PC-3 (cell line): ENCODE measurements around the gene CCDC59. TPM values are rescaled to one million over a fixed set of nuclear protein-coding genes. Genes with fewer than 3 reads are reported as not detected.
"Not testable (repeated sequence)": the region's sequence is repeated elsewhere in the genome, so short reads cannot be mapped to it uniquely, and the experiment has no call there.

ENCODE experiments used
- ATAC-seq: fragments of 200-7000 bp; cut with Tn5 transposase; 2 replicates; pipeline ENCODE4 v1.9.1; 2020; ENCODE audit warnings: mild to moderate bottlenecking, moderate library complexity
- BruUV-seq: library from RNA; stranded (reverse); fragments of 400-500 nt; replicated peaks from 2 replicates; lab custom pipeline; 2021; lab: Mats Ljungman, UMichigan
- CTCF ChIA-PET: fragments of 300-600 bp; sonication (Branson Sonifier 250); formaldehyde crosslinking; loops from one replicate; lab custom pipeline; 2022; ENCODE audit warnings: antibody characterized with exemption; lab: Charles Lee
- POLR2A ChIA-PET: fragments of 300-600 bp; sonication (Branson Sonifier 250); formaldehyde crosslinking; loops from one replicate; lab custom pipeline; 2022; ENCODE audit warnings: antibody characterized with exemption; ENCODE audit not compliant: unreplicated experiment; lab: Charles Lee
- DNase-seq: peaks from one replicate; pipeline ENCODE4 v3.0.0-alpha.2; 2015
- H2AFZ ChIP-seq: fragments of 300-600 bp; sonication (generic); 2 replicates; pipeline ENCODE4 v1.6.0; 2016; ENCODE audit warnings: antibody characterized with exemption, low read length
- H3F3A ChIP-seq: fragments of 300-600 bp; sonication (generic); one replicate; pipeline ENCODE4 v1.6.0; 2017; ENCODE audit warnings: antibody characterized with exemption, low read length, control low read depth, mild to moderate bottlenecking; ENCODE audit not compliant: unreplicated experiment
- H3K27ac ChIP-seq: fragments of 300-600 bp; sonication (generic); 2 replicates; pipeline ENCODE4 v1.5.1; 2016; ENCODE audit warnings: mild to moderate bottlenecking, low read length
- H3K27me3 ChIP-seq: fragments of 300-600 bp; sonication (generic); 2 replicates; pipeline ENCODE4 v1.6.1; 2016; ENCODE audit warnings: low read length, mixed read lengths
- H3K36me3 ChIP-seq: fragments of 300-600 bp; sonication (generic); 2 replicates; pipeline ENCODE4 v1.6.1; 2016; ENCODE audit warnings: low read depth, mixed run types, low read length, mixed read lengths
- H3K4me1 ChIP-seq: fragments of 300-600 bp; sonication (generic); 2 replicates; pipeline ENCODE4 v1.5.1; 2016; ENCODE audit warnings: low read length; ENCODE audit not compliant: insufficient read depth
- H3K4me2 ChIP-seq: fragments of 300-600 bp; sonication (generic); 2 replicates; pipeline ENCODE4 v1.6.0; 2016; ENCODE audit warnings: low read length
- H3K4me3 ChIP-seq: fragments of 300-600 bp; sonication (generic); 2 replicates; pipeline ENCODE4 v1.5.1; 2016; ENCODE audit warnings: mild to moderate bottlenecking, low read length, mixed read lengths
- H3K79me2 ChIP-seq: fragments of 300-600 bp; sonication (generic); 2 replicates; pipeline ENCODE4 v1.6.1; 2017; ENCODE audit warnings: low read length, mixed read lengths
- H3K9ac ChIP-seq: fragments of 300-600 bp; sonication (generic); 2 replicates; pipeline ENCODE4 v1.6.0; 2016; ENCODE audit warnings: mild to moderate bottlenecking, low read length
- H3K9me2 ChIP-seq: fragments of 300-600 bp; sonication (generic); replicated peaks from 2 replicates; pipeline ENCODE4 v1.6.1; 2016; ENCODE audit warnings: mixed run types, low read length, mixed read lengths
- H3K9me3 ChIP-seq: fragments of 300-600 bp; sonication (generic); 2 replicates; pipeline ENCODE4 v1.6.1; 2016; ENCODE audit warnings: low read length, mixed read lengths
- H4K20me1 ChIP-seq: fragments of 300-600 bp; sonication (generic); 2 replicates; pipeline ENCODE4 v1.6.1; 2016; ENCODE audit warnings: low read length, mixed read lengths
- CTCF ChIP-seq: fragments of 300-600 bp; sonication (generic); conservative IDR thresholded peaks from 2 replicates; pipeline ENCODE4 v1.5.1; 2017; ENCODE audit warnings: antibody characterized with exemption, low read depth, mild to moderate bottlenecking, low read length
- EZH2 ChIP-seq: fragments of 300-600 bp; sonication (generic); IDR thresholded peaks from one replicate; pipeline ENCODE4 v1.6.1; 2017; ENCODE audit warnings: antibody characterized with exemption, mild to moderate bottlenecking, low read length; ENCODE audit not compliant: unreplicated experiment
- EZH2phosphoT487 ChIP-seq: fragments of 300-600 bp; sonication (generic); IDR thresholded peaks from 2 replicates; pipeline ENCODE4 v1.6.1; 2018; ENCODE audit warnings: mild to moderate bottlenecking, antibody characterized with exemption, low read length, borderline replicate concordance
- intact Hi-C: fragments of 100-400 bp; cut with micrococcal nuclease; formaldehyde crosslinking; loops from 2 replicates; pipeline ENCODE4 v1.9.0; 2023
- total RNA-seq: library from RNA; depleted of rRNA; stranded (reverse); fragments of >200 nt; gene quantifications from 2 replicates; pipeline ENCODE4 v1.2.3, GENCODE V29; 2014

The CCDC59 gene
- total RNA-seq, 1 experiment from 2014 or later: 53.0 TPM

- Histone ChIP-seq H3K9ac (no peak overlapping the region), H4K20me1 (no peaks in the 10 kb centered on the region), H3K27ac (no peak overlapping the region), H3K4me2 (no peak overlapping the region), H3K4me1 (no peaks in the 10 kb centered on the region), H3K79me2 (no peaks in the 10 kb centered on the region), H3K4me3 (no peak overlapping the region), H3K9me3 (no peaks in the 10 kb centered on the region), H3K9me2 (no peaks in the 10 kb centered on the region), H3K27me3 (no peaks in the 10 kb centered on the region), H3F3A (no peaks in the 10 kb centered on the region), H2AFZ (no peak overlapping the region), H3K36me3 (no peaks in the 10 kb centered on the region)
- POLR2A ChIA-PET: interaction anchor here (0.5 kb wide), 1 partner anchor 17 kb away, joined by 4 read pairs; no protein-coding TSS in a partner anchor
- CTCF ChIA-PET: interaction anchor here (0.6 kb wide), 1 partner anchor 321 kb away, joined by 3 read pairs; no protein-coding TSS in a partner anchor
- ATAC-seq: no peak
- no TSS peak for BruUV-seq
- TF ChIP-seq EZH2phosphoT487: no peak
- no peak for TF ChIP-seq CTCF
- TF ChIP-seq EZH2: no peak
- DNase-seq: no peak
- intact Hi-C loops: no loop called here
Observed at GRCh38 chr12:82366197-82366596, 8.0 kb upstream of the CCDC59 start.

GRCh38 chr12:82363990-82364389 lies 5.8 kb upstream of the CCDC59 start:
- Histone ChIP-seq H3K27ac (no peak overlapping the region), H4K20me1 (no peaks in the 10 kb centered on the region), H3K4me1 (0 out of 2 replicates have a peak, but pooled peaks cover 3% of the 10 kb centered on the region), H3K9me3 (peaks cover 4% of the 10 kb centered on the region; the same call in 1 of the 2 replicates), H3K79me2 (peaks cover 5% of the 10 kb centered on the region), H3K27me3 (no peaks in the 10 kb centered on the region), H3K4me3 (no peak overlapping the region), H3K9ac (no peak overlapping the region), H3F3A (no peaks in the 10 kb centered on the region), H3K36me3 (no peaks in the 10 kb centered on the region), H3K9me2 (no peaks in the 10 kb centered on the region), H2AFZ (no peak overlapping the region), H3K4me2 (no peak overlapping the region)
- BruUV-seq: no TSS peak
- ChIA-PET POLR2A (no interaction called here), CTCF (no interaction called here)
- DNase-seq (no peak), ATAC-seq (no peak)
- intact Hi-C loops: no loop called here
- no peak for TF ChIP-seq CTCF
- TF ChIP-seq EZH2phosphoT487: no peak
- TF ChIP-seq EZH2: no peak

DNA sequence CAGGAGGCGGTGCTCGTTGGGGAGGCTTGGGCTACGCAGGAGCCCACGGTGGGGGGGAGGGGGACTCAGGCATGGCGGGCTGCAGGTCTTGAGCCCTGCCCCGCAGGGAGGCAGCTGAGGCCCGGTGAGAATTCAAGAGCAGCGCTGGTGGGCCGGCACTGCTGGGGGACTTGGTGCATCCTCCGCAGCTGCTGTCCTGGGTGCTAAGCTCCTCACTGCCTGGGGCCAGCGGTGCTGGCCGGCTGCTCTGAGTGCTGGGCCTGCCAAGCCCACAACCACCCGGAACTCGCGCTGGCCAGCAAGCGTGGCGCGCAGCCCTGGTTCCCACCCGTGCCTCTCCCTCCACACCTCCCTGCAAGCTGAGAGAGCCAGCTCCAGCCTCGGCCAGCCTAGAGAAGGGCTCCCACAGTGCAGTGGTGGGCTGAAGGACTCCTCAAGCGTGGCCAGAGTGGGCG lies 3.3 kb upstream of the CCDC59 start:
- no peak overlapping the region for H3K9ac ChIP-seq
- TF ChIP-seq CTCF (no peak), EZH2 (no peak), EZH2phosphoT487 (no peak)
- POLR2A ChIA-PET: no interaction called here
- no peaks in the 10 kb centered on the region for H3K9me2 ChIP-seq
- H3K9me3 ChIP-seq: peaks cover 4% of the 10 kb centered on the region; the same call in 1 of the 2 replicates
- no TSS peak for BruUV-seq
- H3F3A ChIP-seq: no peaks in the 10 kb centered on the region
- CTCF ChIA-PET: no interaction called here
- no peak overlapping the region for H3K4me2 ChIP-seq
- no peaks in the 10 kb centered on the region for H4K20me1 ChIP-seq
- no peaks in the 10 kb centered on the region for H3K27me3 ChIP-seq
- ATAC-seq (no peak), DNase-seq (no peak)
- H3K79me2 ChIP-seq: peaks cover 22% of the 10 kb centered on the region
- H3K4me1 ChIP-seq: peaks cover 12% of the 10 kb centered on the region
- no peak overlapping the region for H3K27ac ChIP-seq
- no peak overlapping the region for H2AFZ ChIP-seq
- intact Hi-C loops: no loop called here
- no peak overlapping the region for H3K4me3 ChIP-seq
- peaks cover 2% of the 10 kb centered on the region for H3K36me3 ChIP-seq

GRCh38 chr12:82360834-82361233 lies 2.6 kb upstream of the CCDC59 start:
- H3K27me3 ChIP-seq, ATAC-seq, CTCF ChIA-PET, H3K9me2 ChIP-seq, POLR2A ChIA-PET, BruUV-seq, H2AFZ ChIP-seq, DNase-seq, H3K27ac ChIP-seq, H4K20me1 ChIP-seq, H3K36me3 ChIP-seq, H3K9me3 ChIP-seq, H3K4me3 ChIP-seq, intact Hi-C loops, H3F3A ChIP-seq, H3K4me2 ChIP-seq, H3K9ac ChIP-seq: not testable (repeated sequence)
- Histone ChIP-seq H3K79me2 (peaks cover 29% of the 10 kb centered on the region), H3K4me1 (peaks cover 16% of the 10 kb centered on the region)
